Mesothelial cell of epicardium (in vitro differentiated cells): ENCODE results near the gene OPTC. TPM values are rescaled to one million over a fixed set of nuclear protein-coding genes. Genes with fewer than 3 reads are reported as not detected.

Experiments
- DNase-seq, 2 experiments: peaks; one replicate each; pipeline ENCODE4 v3.0.0; 2021; ENCODE audit warnings: low spot score in 2 of 2; ENCODE audit not compliant: unreplicated experiment in 2 of 2
- H3K27ac Mint-ChIP-seq: 2 replicates; pipeline ENCODE4 v1.8.0; 2021; ENCODE audit warnings: mixed read lengths
- H3K27me3 Mint-ChIP-seq: 2 replicates; pipeline ENCODE4 v1.8.0; 2021; ENCODE audit warnings: low read depth, mixed read lengths
- H3K36me3 Mint-ChIP-seq: 2 replicates; pipeline ENCODE4 v1.8.0; 2021; ENCODE audit warnings: mixed read lengths
- H3K4me1 Mint-ChIP-seq: 2 replicates; pipeline ENCODE4 v1.8.0; 2021; ENCODE audit warnings: mixed read lengths
- H3K4me3 Mint-ChIP-seq: 2 replicates; pipeline ENCODE4 v1.8.0; 2021; ENCODE audit warnings: mild to moderate bottlenecking, moderate library complexity, mixed read lengths
- H3K9me3 Mint-ChIP-seq: 2 replicates; pipeline ENCODE4 v1.8.0; 2021; ENCODE audit warnings: mixed read lengths
- CTCF ChIP-seq: fragments of 200-600 bp; sonication (generic); IDR thresholded peaks from one replicate; pipeline ENCODE4 v1.5.0; 2021; ENCODE audit warnings: antibody characterized with exemption; ENCODE audit not compliant: unreplicated experiment
- total RNA-seq: library from RNA; stranded (reverse); gene quantifications from 3 replicates; pipeline ENCODE4 v1.2.1, GENCODE V29; 2021

Gene OPTC
- total RNA-seq, 1 donor from 2014 or later = not detected

- Mint-ChIP-seq H3K27ac (peak overlapping the region; percentile 84), H3K4me1 (peaks cover 16% of the 10 kb centered on the region), H3K27me3 (no peaks in the 10 kb centered on the region), H3K9me3 (no peaks in the 10 kb centered on the region), H3K36me3 (no peaks in the 10 kb centered on the region), H3K4me3 (peak overlapping the region; percentile 72)
- no peak for TF ChIP-seq CTCF
- no peak for DNase-seq
Measured at GRCh38 chr1:203486618-203487370, 7.2 kb upstream of the OPTC start.

GRCh38 chr1:203488539-203488938 lies 5.4 kb upstream of the OPTC start:
- DNase-seq = no peak
- TF ChIP-seq CTCF = no peak
- Mint-ChIP-seq H3K4me3 (no peak overlapping the region), H3K9me3 (no peaks in the 10 kb centered on the region), H3K27ac (no peak overlapping the region), H3K36me3 (no peaks in the 10 kb centered on the region), H3K4me1 (peaks cover 20% of the 10 kb centered on the region), H3K27me3 (no peaks in the 10 kb centered on the region)

- Mint-ChIP-seq H3K27ac (no peak overlapping the region), H3K4me1 (peaks cover 20% of the 10 kb centered on the region), H3K4me3 (no peak overlapping the region), H3K27me3 (no peaks in the 10 kb centered on the region), H3K36me3 (no peaks in the 10 kb centered on the region), H3K9me3 (no peaks in the 10 kb centered on the region)
- no peak for DNase-seq
- TF ChIP-seq CTCF = no peak
Measured at GRCh38 chr1:203490607-203491006, 3.3 kb upstream of the OPTC start.

GRCh38 chr1:203491664-203492063 lies 2.3 kb upstream of the OPTC start:
- no peaks in the 10 kb centered on the region for H3K27me3 Mint-ChIP-seq
- H3K36me3 Mint-ChIP-seq = no peaks in the 10 kb centered on the region
- H3K4me1 Mint-ChIP-seq = peaks cover 20% of the 10 kb centered on the region
- H3K4me3 Mint-ChIP-seq = no peak overlapping the region
- no peak for TF ChIP-seq CTCF
- H3K9me3 Mint-ChIP-seq = no peaks in the 10 kb centered on the region
- no peak overlapping the region for H3K27ac Mint-ChIP-seq
- DNase-seq = no peak

DNA sequence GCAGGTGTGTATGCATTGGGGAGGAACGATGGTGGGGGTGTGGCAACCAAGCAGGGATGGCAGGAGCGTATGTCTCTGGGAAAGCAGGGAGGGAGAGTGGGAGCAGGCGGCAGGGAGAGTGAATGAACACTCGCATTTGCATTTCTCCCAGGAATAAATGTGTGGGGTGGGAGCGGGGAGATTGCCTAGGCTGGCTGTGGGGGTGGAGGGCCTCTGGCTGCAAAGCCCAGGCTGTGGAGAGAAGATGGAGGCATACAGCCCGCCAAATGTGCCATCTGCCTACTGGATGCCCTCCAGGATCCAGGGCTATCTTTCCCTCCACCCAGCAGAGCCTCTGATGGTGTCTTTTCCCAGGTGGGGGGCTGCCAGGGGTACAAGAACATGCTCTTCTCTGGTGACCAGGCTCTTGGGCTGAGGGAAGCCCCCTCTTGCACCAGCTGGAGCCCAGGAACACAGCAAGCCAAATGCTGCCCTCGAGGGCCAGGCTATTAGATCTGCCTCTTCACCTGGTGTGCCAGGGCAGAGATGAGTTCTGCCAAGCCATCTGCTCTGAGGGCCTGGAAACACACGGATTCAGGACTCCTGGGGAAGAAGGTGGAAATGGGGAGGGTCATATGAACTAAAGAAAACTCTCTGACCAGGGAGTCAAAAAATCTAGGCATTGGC lies 1.7 kb upstream of the OPTC start:
- Mint-ChIP-seq H3K4me1 (peaks cover 17% of the 10 kb centered on the region), H3K36me3 (no peaks in the 10 kb centered on the region), H3K27ac (no peak overlapping the region), H3K27me3 (no peaks in the 10 kb centered on the region), H3K9me3 (no peaks in the 10 kb centered on the region), H3K4me3 (no peak overlapping the region)
- no peak for TF ChIP-seq CTCF
- DNase-seq = no peak
